NCI-H748 (cell line): ENCODE results near the gene ARHGEF35.
"Not testable (repeated sequence)": the region's sequence is repeated elsewhere in the genome, so short reads cannot be mapped to it uniquely, and the experiment has no call there.

Experiments used
- DNase-seq: peaks from one replicate; lab custom pipeline; 2025; ENCODE audit not compliant: unreplicated experiment; lab: John Stamatoyannopoulos, UW

Gene ARHGEF35

DNA sequence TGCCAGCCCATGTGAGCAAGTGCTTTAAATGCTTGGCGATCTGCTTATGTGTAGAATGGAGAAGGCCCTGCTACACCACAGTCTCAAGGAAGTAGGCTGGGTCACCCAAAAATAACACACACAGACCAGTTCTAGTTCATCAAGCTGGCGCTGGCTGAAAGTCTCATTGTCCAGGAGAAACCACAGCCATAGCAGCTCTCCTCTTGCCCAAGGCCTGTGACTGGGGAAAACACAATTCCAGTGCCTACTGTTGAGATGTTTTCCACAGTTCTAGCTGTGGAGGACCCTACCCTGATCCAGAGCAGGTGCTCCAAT is 16.5 kb downstream of the ARHGEF35 start:
- not testable (repeated sequence) for DNase-seq

DNA sequence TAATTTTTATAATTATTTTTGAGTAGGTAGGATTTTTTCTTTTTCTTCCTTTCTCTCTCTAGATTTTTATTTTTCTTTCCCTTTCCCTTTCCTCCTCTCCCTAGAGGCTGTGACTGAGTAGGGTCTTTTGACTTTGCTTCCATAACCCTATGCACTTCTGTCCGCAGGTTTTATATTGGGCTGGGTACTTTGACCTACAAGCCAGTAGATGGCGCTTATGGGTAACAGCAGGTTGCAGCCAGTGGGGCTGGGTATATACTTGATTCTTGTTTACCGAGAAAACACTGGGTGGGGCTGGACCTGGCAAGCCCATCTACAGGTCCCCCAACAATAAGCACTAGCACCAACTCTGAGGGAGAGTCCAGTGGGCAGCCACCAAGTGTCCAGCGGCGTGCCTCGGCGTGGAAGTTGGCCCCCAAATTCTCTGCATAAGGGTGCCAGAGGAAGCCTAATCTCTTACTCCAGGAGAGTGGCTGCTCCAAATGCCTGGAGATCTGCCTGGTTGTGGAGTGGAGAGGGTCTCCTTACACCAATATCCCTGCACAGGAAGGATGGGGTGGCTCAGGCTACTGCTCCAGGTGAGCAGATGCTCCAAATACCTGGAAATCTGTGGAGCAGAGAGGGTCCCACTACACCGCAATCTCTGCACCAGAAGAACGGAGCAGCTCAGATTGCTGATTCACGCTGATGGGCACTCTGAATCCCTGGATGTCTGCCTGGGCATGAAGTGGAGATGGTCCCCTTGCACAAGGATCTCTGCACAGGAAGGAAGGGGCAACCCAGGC is 17.1 kb downstream of the ARHGEF35 start:
- DNase-seq, result peak; percentile 10

DNA sequence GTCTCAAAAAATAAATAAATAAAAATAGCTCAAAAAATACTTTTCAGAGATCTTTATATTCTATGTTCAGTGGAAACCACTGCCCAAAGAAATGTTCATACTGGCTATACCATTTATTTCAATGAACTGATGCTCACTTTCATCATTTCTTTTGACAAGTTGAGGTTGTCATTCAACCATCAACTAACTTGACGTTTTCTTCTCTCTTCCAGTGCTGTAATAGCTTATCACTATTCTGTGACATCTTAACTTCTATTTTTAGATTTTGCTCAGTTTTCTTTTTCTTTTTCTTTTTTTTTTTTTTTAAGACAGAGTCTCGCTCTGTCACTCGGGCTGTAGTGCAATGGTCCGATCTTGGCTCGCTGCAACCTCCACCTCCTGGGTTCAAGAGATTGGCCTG is 21.0 kb downstream of the ARHGEF35 start:
- no peak for DNase-seq

DNA sequence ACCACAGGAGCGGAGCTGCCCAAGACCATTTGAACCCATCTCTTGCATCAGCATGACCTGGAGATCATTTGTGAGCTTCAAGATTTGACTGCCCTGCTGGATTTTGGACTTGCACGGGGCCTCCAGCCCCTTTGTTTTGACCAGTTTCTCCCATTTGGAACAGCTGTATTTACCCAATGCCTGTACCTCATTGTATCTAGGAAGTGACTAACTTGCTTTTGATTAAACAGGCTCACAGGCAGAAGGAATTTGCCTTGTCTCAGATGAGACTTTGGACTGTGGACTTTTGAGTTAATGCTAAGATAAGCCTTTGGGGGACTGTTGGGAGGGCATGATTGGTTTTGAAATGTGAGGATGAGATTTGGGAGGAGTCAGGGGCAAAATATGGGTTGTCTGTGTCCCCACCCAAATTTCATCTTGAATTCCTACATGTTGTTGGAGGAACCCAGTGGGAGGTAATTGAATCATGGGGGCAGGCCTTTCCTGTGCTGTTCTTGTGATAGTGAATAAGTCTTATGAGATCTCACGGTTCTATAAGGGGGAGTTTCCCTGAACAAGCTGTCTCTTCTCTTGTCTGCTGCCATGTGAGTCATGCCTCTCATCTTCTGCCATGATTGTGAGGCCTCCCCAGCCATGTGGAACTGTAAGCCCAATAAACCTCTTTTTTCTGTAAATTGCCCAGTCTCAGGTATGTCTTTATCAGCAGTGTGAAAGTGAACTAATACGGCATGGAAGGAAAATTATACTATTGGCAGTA is 23.9 kb downstream of the ARHGEF35 start:
- DNase-seq, result not testable (repeated sequence)

DNA sequence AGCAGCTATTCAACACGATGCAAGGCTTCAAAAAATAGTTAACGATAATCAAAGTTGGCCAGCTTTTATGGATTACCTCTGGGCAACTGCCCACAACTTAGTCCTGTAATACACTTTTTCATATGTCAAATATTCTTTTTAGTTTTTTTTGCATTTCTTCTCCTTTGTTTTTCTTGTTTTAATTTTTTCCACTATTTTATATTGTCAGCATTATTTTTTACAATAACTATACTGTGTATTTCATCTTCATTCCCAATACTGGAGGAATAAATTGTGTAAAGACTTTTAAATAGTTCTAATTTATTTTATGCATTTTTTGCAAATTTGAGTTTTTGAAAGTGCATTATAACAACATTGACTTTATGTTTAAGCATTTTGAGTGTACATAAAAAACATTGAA is 30.8 kb downstream of the ARHGEF35 start:
- no peak for DNase-seq

DNA sequence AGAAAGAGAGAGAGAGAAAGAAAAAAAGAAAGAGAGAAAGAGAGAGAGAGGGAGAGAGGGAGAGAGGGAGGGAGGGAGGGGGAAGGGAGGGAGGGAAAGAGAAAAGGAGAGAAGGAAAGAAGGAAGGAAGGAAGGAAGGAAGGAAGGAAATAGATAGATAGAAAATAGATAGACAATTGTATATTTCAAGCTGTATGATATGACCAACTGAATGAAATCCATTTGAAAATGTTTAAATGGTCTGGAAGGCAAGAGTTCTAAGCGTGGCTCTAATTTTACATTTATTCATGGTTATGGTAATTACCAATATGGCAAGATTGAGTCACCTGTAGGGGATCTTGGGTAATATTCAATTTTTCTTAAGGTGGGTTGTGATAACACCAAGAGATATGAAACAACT is 36.8 kb downstream of the ARHGEF35 start:
- no peak for DNase-seq

DNA sequence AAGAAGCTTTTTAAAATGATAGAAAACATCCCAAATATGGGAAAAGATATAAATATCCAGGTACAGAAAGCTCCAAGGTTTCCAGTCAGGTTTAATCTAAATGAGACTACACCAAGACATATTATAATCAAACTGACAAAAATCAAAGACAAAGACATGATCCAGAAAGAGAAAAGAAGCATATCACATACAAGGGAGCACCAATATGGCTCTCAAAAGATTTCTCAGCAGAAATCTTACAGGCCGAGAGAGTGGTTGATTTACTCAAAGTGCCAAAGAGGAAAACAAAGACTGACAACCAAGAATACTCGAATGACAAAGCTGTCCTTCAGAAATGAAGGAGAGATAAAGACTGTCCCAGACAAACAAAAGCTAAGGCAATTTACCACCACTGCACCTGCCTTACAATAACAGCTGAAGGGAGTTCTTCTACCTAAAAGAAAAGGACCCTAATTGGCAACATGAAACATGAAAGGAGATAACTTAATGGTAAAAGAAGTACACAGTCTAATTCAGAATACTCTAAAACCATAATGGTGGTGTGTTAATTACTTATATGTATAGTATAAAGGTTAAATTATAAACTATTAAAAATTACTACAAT is 47.3 kb downstream of the ARHGEF35 start:
- no peak for DNase-seq

DNA sequence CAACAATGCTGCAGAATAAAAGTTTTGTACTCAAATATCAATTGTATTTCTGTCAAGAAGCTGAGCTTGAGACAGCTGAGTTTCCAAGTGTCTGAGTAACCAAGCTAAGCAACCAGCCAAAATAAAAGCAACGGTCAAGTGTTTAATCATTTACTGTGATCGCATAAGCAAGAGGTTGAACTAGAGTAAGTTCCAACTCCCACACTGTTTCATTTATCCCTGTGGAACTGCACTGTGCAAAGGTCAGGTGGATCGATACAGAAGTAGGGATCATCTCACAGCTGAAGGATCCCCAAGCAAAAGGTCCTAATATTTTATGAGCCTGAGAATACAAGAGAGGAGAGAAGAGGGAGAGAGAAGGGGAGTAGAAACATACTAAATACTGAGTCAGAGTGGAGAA is 51.2 kb downstream of the ARHGEF35 start:
- no peak for DNase-seq

DNA sequence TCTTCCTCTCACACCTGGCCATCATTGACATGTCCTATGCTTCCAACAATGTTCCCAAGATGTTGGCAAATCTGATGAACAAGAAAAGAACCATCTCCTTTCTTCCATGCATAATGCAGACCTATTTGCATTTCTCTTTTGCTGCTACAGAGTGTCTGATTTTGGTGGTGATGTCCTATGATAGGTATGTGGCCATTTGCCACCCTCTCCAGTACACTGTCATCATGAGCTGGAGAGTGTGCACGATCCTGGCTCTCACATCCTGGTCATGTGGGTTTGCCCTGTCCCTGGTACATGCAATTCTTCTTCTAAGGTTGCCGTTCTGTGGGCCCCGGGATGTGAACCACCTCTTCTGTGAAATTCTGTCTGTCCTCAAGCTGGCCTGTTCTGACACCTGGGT is 53.4 kb downstream of the ARHGEF35 start:
- no peak for DNase-seq

DNA sequence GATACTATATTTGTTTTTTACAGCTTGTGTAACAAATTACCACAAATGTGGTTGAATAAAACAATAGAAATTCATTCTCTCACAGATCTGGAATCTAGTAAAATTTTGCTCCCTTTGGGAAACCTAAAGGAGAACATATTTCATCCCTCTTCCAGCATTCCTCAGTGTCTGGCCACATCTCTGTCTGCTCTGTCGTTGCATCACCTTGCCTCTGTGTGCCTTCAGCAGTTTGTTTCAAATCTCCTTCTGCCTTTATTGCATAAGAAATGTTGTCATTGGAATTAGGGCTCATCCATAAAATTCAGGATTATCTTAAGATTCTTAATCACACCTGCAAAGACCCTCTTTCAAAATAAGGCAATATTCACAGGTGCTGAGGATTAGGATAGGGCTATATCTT is 58.1 kb downstream of the ARHGEF35 start:
- no peak for DNase-seq
